Occipital lobe (tissue), 2 donors: ENCODE measurements around the gene DIP2C. TPM values are rescaled to one million over a fixed set of nuclear protein-coding genes. Genes with fewer than 3 reads are reported as not detected.
"Not testable (repeated sequence)": the region's sequence is repeated elsewhere in the genome, so short reads cannot be mapped to it uniquely, and the experiment has no call there.

Experiments used
- DNase-seq: peaks from one replicate; lab custom pipeline; 2025; lab: John Stamatoyannopoulos, UW
- total RNA-seq: library from RNA; depleted of rRNA; stranded (reverse); fragments of >200 nt; gene quantifications from one replicate; pipeline ENCODE4 v1.2.3, GENCODE V29; 2014

DIP2C gene
- total RNA-seq, 1 donor from 2014 or later, result 42.0 TPM

DNA sequence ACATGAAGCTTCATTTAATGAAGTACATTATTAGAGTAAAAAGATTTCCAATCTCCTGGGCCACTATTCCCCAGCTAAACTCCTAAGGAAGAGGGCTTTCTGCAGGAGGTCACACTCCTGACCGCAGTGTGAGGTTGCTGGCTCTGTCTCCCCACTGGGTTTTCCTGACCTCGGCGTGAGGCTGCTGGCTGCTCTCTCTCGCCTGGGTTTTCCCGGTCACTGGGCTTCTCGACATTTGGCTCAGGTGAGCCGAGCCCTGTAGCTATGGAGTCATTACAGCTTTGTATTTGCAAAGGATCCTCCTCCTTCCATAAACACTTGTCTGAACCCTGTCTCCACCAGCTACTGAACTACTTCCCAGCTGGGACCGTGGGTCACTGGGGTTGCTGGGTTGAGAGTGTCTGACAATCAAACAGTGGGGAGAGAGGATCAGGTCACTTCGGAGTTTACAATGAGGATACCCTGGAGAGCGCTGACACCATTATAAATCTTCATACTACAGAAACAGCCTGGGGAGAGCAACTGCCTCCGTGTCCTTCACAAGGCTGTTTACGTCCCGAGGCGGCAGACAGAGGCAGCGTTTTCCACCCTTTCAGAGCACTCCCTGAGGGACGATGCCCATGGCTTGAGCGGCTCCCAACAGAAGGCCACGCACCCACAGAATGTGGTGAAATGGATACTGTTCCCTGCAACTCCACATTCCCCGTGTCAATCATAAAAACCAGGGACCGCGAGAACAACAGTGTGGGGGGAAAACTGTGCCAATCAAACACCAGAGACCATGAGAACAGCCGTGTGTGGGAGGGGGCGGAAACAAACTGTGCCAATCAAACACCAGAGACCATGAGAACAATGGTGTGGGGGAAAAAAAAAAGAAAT is 328.0 kb downstream of the DIP2C start:
- DNase-seq, result no peak

DNA sequence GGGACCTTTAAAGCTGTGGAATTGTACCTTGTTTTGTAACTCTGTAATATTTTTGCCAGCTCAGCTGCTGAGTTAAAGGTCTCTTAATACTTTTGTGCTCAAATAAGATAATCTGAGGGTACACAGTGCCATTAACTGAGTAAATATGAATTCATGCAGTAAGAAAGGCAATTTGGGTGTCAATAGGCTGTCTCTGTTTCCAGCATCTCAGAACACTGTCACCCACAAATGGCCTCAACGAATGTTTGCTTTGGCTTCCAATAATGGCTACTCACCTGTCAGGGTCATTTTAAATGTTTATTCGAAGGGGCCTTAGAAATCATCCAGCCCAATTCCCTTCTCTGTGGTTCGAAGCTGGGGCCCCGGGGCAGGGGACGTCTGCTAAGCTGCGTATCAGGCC is 328.8 kb downstream of the DIP2C start:
- no peak for DNase-seq

DNA sequence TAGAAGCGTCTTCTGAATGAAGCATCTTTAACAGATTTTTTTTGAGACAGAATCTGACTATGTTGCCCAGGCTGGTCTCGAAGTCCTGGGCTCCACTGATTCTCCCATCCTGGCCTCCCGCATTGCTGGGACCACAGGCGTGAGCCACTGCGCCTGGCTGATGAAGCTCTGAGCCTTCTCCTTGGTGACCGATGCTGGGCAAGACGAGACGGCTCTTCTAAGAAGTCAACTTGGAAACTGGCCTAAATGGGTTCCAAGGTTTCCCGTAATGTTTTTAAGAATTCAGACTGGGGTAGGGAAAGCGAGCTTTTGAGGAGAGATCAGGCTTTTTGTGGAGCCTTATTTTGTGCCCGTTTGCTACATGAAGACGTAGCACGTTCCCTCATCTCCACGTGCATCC is 329.7 kb downstream of the DIP2C start:
- no peak for DNase-seq

DNA sequence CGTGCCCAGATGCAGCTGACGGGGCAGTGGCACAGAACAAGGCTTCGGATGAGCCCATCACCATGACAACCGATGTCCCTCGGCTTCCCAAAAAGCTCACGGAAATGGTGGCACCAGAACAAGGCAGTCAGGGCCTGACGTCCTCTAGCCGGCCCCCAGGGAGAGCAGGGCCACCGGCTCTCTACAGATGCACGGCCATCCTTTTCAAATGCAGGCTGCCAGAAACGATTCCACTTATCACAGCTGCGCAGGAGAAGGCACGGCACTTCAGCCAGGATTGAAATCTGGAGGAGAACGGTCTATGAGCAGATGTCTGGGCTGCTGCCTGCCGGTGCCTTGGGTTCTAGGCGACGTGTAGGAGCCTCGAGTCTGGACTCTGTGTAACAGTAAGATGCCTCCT is 330.4 kb downstream of the DIP2C start:
- peak; percentile 53 for DNase-seq

DNA sequence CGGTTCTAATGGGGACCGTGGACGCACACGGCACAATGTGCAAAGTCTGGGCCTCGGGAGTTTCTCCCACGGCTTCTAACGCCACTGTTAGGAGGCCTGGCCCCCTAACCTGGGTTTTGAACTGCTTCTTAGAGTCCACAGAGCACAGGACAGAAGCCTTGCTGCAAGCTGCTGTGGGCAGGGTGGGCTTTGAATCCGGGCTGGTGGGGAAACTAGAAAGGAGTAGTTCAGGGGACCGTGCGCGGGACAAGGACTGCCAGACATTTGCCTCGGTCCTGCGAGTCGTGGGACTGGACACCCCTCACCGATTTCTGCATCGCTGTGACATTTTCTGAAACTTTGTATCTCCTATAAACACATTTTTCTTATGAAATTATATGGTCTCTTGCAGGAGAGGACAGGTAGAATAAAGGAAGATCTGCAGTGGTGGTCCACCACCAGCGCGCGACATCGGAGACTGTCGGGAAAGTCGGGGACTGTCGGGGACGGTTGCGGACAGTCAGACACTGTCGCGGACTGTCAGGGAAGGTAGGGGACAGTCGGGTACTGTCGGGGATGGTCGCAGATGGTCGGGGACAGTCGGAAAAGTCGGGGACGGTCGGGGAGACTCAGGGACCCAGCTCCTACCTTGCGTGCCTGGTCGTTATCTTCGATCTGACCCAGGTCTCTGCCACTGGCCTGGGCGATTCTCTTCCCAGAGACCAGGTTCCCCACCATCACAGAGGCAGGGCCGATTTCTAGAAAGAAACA is 332.1 kb downstream of the DIP2C start:
- no peak for DNase-seq

DNA sequence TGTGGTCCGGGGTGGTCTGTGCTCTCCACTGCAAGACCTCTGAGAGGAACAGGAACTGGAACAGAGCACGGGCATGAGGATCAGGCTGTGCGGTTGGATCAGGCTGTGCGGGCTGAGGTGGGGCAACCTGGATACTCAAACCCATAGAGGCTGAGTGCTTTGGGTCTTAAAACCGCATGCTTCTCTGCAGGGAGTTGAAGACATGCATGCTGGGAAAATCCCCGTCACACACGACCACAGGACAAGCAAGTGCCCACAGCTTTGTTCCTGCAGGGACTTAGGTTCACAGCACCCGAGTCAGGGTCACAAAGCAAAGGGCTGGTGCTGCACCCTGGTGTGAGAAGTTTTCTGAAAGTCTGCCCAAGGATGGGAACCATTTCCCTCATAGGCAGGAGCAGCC is 333.0 kb downstream of the DIP2C start:
- no peak for DNase-seq

DNA sequence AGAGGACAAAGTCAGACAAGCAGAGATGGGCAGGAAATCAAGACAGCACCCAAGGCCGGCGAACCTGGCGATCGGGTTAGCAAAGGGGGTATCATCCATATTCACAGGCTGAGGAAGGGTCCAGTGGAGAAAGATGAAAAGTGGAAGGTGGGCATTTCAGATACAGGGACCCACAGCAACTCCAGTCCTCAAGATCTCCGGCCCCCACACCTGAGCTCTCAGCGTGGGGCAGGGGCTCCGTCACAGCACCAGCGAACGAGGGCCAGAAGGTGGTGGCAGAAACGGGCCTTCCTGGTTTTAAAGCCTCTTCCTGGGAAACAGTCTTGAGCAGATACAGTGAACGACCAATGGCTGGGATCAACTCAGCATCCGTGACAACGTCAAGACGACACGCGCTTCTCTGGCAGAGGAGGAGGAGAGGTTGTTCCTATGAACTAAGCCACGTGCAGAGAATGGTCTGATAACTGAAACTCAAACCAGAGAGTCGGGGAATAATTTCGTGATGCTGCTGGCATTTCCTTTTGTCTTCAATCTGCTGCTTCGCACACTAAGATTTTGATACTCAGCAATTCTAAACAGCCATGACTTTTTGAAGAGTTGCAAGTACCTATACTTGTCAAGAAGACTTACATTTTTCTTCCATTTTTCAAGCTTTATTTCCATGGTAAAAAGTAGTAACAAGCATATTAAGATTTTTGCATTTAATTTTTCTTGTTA is 334.4 kb downstream of the DIP2C start:
- no peak for DNase-seq

DNA sequence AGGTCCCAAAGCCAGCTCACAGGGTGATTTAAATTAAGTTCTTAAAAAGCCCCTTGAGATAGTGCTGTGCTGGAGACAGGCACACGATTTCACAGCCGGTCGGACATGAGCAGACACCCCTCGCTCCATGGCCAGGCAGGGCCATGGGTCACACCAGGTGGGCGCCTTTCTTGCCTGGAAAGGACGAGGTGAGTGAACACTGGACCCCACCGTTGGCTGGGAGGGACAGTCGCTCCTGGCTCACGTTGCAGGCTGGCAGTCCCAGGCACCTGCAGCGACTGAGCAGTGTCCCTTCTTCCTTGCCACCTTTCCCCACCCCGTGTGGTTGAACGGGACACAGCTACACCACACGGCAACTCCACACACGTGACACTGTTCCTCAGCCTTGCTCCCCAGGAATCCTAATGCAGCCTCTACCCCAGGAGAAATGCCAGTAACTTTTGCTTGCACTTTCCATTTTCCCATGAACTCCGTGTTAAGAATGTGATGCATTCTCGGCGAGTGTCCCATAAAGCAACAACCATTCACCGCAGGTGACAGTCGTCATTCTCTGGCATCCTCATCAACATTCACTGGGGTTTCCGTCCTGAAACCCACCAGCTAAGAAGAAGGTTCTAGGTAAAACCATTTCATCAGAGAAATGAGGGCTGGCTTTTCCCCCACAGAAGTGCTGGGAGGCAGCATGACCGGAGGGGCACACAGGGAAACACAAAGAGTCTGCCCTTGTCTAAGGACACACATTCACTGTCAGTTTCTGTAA is 336.8 kb downstream of the DIP2C start:
- no peak for DNase-seq

DNA sequence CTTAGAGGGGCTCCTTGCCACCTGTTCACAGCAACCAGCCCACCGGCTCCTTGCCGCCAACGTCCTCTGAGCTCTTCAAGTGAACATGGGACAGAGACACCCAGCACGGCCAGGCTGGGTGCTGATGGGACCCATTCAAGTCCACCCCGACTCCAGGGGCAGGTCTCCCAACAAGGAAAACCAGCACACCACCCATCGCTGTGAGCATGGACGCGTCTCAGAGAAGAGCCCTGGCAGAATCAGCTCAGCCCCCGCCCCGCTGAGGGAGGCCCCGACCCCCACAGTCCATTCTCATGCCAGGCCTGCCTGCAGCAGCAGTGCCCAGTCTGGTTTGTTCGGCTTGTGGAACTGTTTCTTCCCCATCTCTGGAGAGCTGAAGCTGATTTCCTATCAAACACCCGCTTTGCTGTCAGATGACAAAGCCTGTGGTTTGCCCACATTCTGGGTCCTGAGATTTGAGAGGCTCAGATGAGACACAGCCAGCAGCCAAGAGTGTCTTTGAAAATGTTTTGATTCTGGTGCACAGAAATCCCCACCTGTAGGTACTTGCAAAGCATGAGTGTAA is 337.6 kb downstream of the DIP2C start:
- DNase-seq, result no peak

DNA sequence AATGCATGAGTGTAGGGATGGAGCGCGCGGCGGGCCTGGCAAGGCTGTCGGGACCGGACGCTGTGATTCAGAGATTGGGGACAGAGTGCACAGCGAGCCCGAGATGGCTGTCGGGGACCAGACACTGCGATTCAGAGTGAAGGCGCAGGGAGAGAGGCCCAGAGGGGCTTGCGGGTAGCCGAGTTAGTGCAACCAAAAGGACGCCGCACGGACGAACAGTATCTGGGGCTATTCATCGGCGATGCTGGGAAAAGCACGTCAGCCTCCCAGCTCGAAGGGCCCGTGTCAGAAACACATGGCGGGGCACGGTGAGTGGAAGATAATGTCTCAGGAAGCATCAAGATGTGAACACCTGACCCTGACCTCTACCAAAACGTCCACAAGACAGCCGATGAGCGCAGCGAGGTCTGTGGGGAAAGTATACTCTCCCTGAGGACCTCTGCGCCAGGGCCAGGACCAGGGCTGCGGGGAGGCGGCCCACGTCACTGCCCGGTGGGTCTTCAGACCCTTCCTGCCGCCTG is 338.4 kb downstream of the DIP2C start:
- no peak for DNase-seq

DNA sequence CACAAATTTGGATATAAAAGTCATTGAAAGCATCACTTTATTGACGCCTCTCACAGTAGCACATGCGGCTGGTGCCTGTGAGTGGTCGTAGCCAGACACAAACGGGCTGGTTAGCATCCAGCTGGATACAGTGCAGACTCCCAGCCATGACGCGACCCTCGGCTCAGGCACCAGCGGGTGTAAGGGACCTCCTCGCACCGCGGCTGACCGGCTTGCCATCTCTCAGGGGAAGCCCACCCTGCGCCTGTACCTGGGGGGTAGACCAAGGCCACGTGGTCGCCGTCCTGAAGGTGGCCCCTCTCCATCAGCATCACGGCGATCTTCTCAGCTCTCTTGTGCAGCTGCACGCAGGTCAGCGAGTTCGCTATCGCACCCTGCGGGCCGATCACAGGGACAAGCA is 340.4 kb downstream of the DIP2C start:
- no peak for DNase-seq

DNA sequence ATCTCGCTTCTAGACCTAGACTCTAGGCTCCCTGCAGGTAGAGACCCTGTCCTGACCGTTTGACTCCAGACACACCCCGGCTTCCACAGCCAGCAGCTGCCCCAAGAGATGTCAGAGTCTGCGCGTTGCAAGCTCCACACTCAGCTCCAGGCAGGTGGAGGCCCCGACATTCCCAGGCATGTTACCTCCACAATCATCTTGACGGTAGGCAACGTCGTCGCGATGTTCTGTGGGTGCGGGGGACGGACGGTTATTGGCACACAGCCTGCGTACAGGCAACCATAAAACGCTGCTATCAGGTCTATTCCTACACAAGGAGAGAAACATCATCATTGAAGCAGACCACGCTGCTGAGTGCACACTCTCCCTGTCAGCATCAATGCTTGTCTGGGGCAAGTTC is 341.0 kb downstream of the DIP2C start:
- no peak for DNase-seq

DNA sequence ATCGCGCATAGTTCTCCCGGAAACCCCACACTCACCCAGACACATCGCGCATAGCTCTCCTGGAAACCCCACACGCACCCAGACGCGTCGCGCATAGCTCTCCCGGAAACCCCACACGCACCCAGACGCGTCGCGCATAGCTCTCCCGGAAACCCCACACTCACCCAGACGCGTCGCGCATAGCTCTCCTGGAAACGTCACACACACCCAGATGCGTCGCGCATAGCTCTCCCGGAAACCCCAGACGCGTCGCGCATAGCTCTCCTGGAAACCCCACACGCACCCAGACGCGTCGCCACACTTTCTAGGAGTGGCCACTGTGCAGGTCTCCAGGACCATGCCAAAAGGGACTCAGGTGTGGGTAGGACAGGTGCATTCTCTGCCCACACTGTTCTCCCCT is 341.7 kb downstream of the DIP2C start:
- not testable (repeated sequence) for DNase-seq

DNA sequence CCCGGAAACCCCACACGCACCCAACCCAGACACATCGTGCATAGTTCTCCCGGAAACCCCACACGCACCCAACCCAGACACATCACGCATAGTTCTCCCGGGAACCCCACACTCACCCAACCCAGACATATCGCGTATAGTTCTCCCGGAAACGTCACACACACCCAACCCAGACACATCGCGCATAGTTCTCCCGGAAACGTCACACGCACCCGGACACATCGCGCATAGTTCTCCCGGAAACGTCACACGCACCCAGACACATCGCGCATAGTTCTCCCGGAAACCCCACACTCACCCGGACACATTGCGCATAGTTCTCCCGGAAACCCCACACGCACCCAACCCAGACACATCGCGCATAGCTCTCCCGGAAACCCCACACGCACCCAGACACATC is 342.3 kb downstream of the DIP2C start:
- not testable (repeated sequence) for DNase-seq

DNA sequence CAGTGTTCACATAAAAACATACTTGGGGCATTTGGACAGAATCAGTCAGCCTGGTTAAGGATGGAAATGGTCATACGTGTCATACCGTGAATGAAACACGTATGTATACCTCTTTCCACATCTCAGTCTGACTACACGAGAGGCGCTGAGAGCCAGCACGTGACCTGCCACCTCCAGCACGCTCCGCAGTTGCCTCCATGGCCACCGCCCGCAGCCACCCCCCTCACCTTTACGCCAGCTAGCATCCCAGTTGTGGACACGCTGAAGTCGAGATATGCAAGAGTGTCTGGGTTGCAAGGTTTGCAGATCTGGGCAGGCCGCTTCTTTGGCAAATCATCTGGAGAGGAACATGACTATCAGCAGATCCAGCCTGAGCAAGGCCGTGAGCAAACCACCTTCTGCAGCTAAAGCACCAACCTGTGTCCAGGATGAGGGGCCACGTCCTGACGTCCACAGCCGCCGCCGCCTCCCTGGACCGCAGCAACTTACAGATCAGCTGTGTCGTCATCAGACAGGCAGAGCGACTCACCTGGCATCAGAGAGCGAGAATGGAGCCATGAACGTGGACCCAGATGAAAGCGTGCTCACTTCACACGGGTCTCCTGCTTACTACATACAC is 344.8 kb downstream of the DIP2C start:
- DNase-seq, result no peak

DNA sequence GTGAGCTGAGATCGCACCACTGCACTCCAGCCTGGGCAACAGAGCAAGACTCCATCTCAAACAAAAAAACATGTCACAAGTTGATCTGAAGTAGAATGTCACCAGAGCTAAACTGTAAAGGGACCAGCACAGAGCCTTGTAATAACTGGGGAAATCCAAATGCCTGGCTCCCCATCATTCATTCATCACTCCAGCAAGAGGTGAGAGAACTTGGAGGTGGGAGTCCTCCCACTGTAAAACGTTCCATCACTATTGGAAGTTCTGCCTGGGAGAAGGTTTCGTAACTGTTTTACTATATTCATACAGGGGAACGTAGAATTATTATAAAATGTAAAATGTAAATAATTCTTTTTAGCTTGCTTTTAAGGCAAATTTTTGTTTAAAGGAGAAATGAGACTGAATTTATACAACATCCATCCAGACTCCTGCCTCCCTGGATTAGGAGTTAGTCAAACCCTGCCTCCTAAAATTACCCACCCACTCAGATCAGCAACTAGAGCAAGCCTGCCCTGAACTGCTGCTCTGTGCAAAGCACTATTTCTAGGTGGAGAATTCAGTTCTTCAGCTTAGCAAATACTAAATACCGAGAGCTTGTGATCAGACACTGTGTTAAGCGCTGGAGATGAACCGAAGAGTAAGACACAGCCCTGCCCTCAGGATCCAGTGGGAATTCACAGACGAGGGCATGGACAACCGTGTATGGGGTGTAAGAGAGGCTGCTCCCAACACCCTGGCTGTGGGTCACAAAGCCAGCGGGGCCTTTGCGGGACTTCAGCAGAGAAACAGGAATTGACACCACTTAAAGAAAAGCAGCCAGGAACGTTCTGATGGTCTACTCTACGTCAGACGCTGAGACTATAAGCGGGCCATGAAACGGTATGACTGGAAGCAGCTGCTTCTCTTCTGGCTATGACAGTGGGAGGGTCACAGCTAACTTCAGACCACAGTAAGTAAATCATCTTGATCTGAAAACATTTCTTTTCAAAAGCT is 345.9 kb downstream of the DIP2C start:
- no peak for DNase-seq

DNA sequence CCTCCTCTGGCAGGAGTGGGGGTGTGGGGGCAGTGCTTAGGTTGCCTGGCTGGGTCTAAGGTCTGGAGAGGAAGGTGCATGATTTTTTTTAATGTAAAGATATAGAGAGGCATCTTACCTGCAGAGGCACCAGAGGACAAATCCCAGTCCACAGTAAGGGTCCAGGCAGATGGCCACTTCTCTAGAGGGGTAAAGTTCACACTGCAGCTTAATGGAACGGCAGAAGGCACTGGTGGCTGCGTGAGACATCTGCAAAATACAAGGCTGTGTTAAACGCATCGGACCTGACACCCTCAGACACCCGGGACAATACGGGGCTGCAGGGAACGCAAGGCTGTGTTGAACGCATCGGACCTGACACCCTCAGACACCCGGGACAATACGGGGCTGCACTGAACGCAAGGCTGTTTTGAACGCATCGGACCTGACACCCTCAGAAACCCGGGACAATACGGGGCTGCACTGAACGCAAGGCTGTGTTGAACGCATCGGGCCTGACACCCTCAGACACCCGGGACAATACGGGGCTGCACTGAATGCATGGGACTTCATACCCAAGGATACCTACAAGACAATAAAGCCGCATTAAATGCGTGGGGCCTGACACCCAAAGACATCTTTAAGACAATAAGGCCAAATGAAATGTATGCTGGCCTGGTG is 348.3 kb downstream of the DIP2C start:
- DNase-seq, result no peak

DNA sequence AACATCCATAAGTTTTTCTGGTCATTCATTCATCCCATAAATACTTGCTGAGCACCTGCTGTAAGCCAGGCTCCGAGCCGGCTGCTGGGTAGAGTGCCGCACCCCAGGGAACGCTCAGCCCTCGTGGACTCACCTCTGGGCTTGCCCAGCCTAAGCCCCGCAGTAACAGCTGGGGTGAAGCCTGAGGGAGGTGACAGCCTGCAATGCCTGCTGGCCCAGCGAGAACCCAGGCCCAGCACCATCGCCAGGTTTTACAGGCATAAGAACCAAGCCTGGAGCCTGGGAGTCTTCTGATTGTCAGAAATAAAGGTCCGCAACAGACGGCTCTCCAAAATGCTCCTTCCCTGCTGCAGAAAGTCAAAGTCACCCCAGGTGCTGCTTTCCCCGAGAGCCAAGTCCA is 348.8 kb downstream of the DIP2C start:
- DNase-seq, result no peak

DNA sequence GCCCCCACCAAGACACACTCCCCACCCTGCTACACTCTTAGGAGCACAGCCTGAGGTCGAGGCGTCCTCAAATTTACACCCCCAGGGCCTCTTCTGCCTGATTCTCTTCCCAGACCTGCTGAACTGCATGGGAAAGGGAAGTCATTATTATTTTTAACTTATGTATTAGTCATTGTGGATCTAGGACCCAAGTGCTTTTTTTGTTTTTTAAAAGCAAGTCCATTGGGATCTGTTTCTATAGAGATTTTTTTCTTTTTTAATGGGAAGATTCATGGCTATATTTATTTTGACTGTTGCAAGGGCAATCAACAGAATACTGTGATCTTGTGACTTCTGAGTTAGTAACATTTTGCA is 350.5 kb downstream of the DIP2C start:
- no peak for DNase-seq
